AG09309 (cell line): ENCODE measurements around the gene LRRC27.
"Not testable (repeated sequence)": the region's sequence is repeated elsewhere in the genome, so short reads cannot be mapped to it uniquely, and the experiment has no call there.

Experiments
- DNase-seq: peaks from one replicate; pipeline ENCODE4 v3.0.0-alpha.2; 2010; ENCODE audit warnings: low read depth
- H3K4me3 ChIP-seq: 2 replicates; pipeline ENCODE4 v1.5.1; 2011; ENCODE audit warnings: mild to moderate bottlenecking, low read depth, low read length, moderate library complexity; ENCODE audit not compliant: control insufficient read depth
- CTCF ChIP-seq: IDR thresholded peaks from 2 replicates; pipeline ENCODE4 v1.5.1; 2011; ENCODE audit warnings: mild to moderate bottlenecking, low read depth, low read length, inconsistent platforms; ENCODE audit not compliant: insufficient read depth, control insufficient read depth; ENCODE audit errors: missing control alignments

The LRRC27 gene

GRCh38 chr10:132385721-132386418, 53.9 kb downstream of the LRRC27 start:
- TF ChIP-seq CTCF, result no peak
- DNase-seq, result no peak
- no peak overlapping the region for H3K4me3 ChIP-seq

GRCh38 chr10:132386419-132386831, 54.4 kb downstream of the LRRC27 start:
- no peak overlapping the region for H3K4me3 ChIP-seq
- no peak for DNase-seq
- TF ChIP-seq CTCF, result no peak

- H3K4me3 ChIP-seq, DNase-seq: not testable (repeated sequence)
These were observed 54.9 kb downstream of the LRRC27 start for GRCh38 chr10:132386896-132387295.

- no peak for DNase-seq
- TF ChIP-seq CTCF, result peak; percentile 76
- H3K4me3 ChIP-seq, result no peak overlapping the region
These were observed 55.8 kb downstream of the LRRC27 start for GRCh38 chr10:132387764-132388210.

- no peak for DNase-seq
- no peak for TF ChIP-seq CTCF
- no peak overlapping the region for H3K4me3 ChIP-seq
These were observed 57.0 kb downstream of the LRRC27 start for GRCh38 chr10:132388891-132389432.

GRCh38 chr10:132389433-132390169, 57.6 kb downstream of the LRRC27 start:
- H3K4me3 ChIP-seq, result no peak overlapping the region
- no peak for DNase-seq
- TF ChIP-seq CTCF, result no peak
